ENCODE results near the gene GRID1. TPM values are rescaled to one million over a fixed set of nuclear protein-coding genes. Genes with fewer than 3 reads are reported as not detected.

Gene GRID1
- total RNA-seq, 1 experiment from 2014 or later = 0.07 TPM

GRCh38 chr10:85614981-85615380, 751.6 kb downstream of the GRID1 start:
- no peak overlapping the region for H3K9ac ChIP-seq (ENCODE audit: low read length)
- no peak overlapping the region for H3K4me2 ChIP-seq (ENCODE audit: low read depth, low read length, poor library complexity, severe bottlenecking)

DNA sequence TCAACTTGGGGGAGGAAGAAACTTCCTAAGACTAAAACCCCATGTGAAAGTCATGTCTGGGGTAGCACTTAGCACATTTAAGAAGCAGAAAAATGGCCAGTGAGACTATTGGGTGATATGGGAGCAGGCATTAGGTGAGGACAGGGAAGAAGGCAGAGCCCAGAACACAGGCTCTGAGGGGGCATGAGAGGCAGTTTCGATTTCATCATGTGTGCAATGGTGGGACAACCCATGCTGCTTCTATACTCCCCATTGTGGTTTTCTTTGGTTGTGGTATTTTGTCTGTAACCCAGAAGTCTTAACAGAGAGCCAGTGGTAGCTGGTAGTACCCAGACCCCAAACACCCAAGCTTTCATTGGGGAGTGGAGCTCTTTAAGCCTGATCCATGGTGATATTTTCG, 752.0 kb downstream of the GRID1 start:
- Histone ChIP-seq H3K9me3 (ENCODE audit: low read length) (no peaks in the 10 kb centered on the region), H3K4me1 (ENCODE audit: low read length) (no peaks in the 10 kb centered on the region), H3K27ac (ENCODE audit: low read length) (no peak overlapping the region), H2AFZ (ENCODE audit: low read length) (no peak overlapping the region), H3K9ac (ENCODE audit: low read length) (no peak overlapping the region), H3K4me3 (ENCODE audit: low read length) (no peak overlapping the region), H3K79me2 (ENCODE audit: low read length) (no peaks in the 10 kb centered on the region), H3K36me3 (ENCODE audit: insufficient read depth, low read length) (no peaks in the 10 kb centered on the region), H3K9me2 (replicated peaks; ENCODE audit: insufficient read depth, low read length) (no peaks in the 10 kb centered on the region), H4K20me1 (ENCODE audit: insufficient read depth, low read depth, low read length) (no peaks in the 10 kb centered on the region), H3K27me3 (ENCODE audit: low read length) (no peaks in the 10 kb centered on the region), H3K4me2 (ENCODE audit: low read depth, low read length, poor library complexity, severe bottlenecking) (no peak overlapping the region)
- DNase-seq = no peak

More at GRCh38 chr10:85614981-85615380, 751.6 kb downstream of the GRID1 start:
- Histone ChIP-seq H3K79me2 (ENCODE audit: low read length) (no peaks in the 10 kb centered on the region), H3K9me3 (ENCODE audit: low read length) (no peaks in the 10 kb centered on the region), H2AFZ (ENCODE audit: low read length) (no peak overlapping the region), H3K36me3 (ENCODE audit: insufficient read depth, low read length) (no peaks in the 10 kb centered on the region), H3K27ac (ENCODE audit: low read length) (no peak overlapping the region), H3K4me3 (ENCODE audit: low read length) (no peak overlapping the region), H3K9me2 (replicated peaks; ENCODE audit: insufficient read depth, low read length) (no peaks in the 10 kb centered on the region), H4K20me1 (ENCODE audit: insufficient read depth, low read depth, low read length) (no peaks in the 10 kb centered on the region), H3K4me1 (ENCODE audit: low read length) (no peaks in the 10 kb centered on the region), H3K27me3 (ENCODE audit: low read length) (no peaks in the 10 kb centered on the region)
- DNase-seq = no peak

GRCh38 chr10:85613391-85613790, 753.2 kb downstream of the GRID1 start:
- no peaks in the 10 kb centered on the region for H3K4me1 ChIP-seq (ENCODE audit: low read length)
- H3K9ac ChIP-seq (ENCODE audit: low read length) = no peak overlapping the region
- no peaks in the 10 kb centered on the region for H3K9me2 ChIP-seq (replicated peaks; ENCODE audit: insufficient read depth, low read length)
- H3K9me3 ChIP-seq (ENCODE audit: low read length) = no peaks in the 10 kb centered on the region
- no peak for DNase-seq
- no peak overlapping the region for H3K4me2 ChIP-seq (ENCODE audit: low read depth, low read length, poor library complexity, severe bottlenecking)
- no peaks in the 10 kb centered on the region for H4K20me1 ChIP-seq (ENCODE audit: insufficient read depth, low read depth, low read length)
- no peaks in the 10 kb centered on the region for H3K36me3 ChIP-seq (ENCODE audit: insufficient read depth, low read length)
- no peak overlapping the region for H2AFZ ChIP-seq (ENCODE audit: low read length)
- no peaks in the 10 kb centered on the region for H3K79me2 ChIP-seq (ENCODE audit: low read length)
- no peak overlapping the region for H3K4me3 ChIP-seq (ENCODE audit: low read length)
- no peak overlapping the region for H3K27ac ChIP-seq (ENCODE audit: low read length)
- no peaks in the 10 kb centered on the region for H3K27me3 ChIP-seq (ENCODE audit: low read length)

GRCh38 chr10:85612833-85613232, 753.8 kb downstream of the GRID1 start:
- H3K79me2 ChIP-seq (ENCODE audit: low read length) = no peaks in the 10 kb centered on the region
- no peak overlapping the region for H3K27ac ChIP-seq (ENCODE audit: low read length)
- H4K20me1 ChIP-seq (ENCODE audit: insufficient read depth, low read depth, low read length) = no peaks in the 10 kb centered on the region
- H3K9me2 ChIP-seq (replicated peaks; ENCODE audit: insufficient read depth, low read length) = no peaks in the 10 kb centered on the region
- H3K4me1 ChIP-seq (ENCODE audit: low read length) = no peaks in the 10 kb centered on the region
- no peak overlapping the region for H3K9ac ChIP-seq (ENCODE audit: low read length)
- no peak overlapping the region for H3K4me2 ChIP-seq (ENCODE audit: low read depth, low read length, poor library complexity, severe bottlenecking)
- H3K36me3 ChIP-seq (ENCODE audit: insufficient read depth, low read length) = no peaks in the 10 kb centered on the region
- no peaks in the 10 kb centered on the region for H3K9me3 ChIP-seq (ENCODE audit: low read length)
- H3K27me3 ChIP-seq (ENCODE audit: low read length) = no peaks in the 10 kb centered on the region
- no peak overlapping the region for H2AFZ ChIP-seq (ENCODE audit: low read length)
- DNase-seq = no peak
- H3K4me3 ChIP-seq (ENCODE audit: low read length) = no peak overlapping the region

DNA sequence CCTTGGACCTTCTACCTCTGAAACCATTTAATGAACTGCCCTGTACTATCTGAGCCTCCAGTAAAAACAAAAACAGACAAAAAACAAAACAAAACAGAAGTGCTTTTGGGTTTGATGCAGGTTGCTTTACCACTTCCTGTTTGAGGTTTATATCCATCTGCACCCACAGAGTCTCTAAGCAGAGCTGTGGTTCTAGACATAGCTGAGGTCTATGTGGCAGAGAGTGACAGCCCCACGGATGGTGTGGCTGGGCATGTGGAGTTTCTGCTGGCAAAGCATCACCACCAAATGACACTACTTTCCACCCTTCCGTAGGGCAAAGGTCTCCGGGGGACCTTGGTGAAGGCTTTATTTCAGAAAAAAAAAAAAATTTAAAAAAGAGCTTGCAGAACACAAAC, 754.2 kb downstream of the GRID1 start:
- no peak for DNase-seq
- Histone ChIP-seq H3K4me3 (ENCODE audit: low read length) (no peak overlapping the region), H3K4me2 (ENCODE audit: low read depth, low read length, poor library complexity, severe bottlenecking) (no peak overlapping the region)

DNA sequence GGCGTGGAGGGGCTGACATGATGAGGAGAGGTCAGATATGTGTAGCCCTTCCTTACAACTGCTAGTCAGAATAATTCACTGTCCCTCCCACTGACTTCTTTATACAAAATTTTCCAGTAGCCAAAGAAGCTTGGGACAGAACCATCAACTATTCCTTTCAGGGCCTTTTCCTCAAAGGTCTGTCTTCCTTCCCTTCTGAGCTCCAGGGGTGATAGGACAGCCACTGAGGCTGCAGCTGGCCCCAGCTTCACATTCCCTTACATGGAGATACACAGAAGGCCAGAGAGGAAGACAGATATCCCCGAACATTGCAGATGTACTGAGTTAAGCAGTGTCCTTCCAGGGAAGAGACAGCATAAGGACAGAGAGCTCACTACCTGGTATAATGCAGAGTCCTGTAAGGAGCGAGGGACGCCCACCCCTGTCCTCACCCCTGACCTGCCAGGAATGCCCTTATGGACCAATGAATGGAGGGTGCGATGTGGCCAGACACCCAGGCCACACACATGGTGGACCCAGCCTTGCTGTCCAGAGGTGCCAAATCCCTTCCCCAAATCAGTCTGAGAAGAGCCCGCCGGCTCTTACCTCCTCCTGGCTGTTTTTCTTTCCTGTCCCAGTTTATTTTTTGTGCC, 754.7 kb downstream of the GRID1 start:
- Histone ChIP-seq H3K27me3 (ENCODE audit: low read length) (no peaks in the 10 kb centered on the region), H4K20me1 (ENCODE audit: insufficient read depth, low read depth, low read length) (no peaks in the 10 kb centered on the region), H2AFZ (ENCODE audit: low read length) (no peak overlapping the region), H3K9me2 (replicated peaks; ENCODE audit: insufficient read depth, low read length) (no peaks in the 10 kb centered on the region), H3K9ac (ENCODE audit: low read length) (no peak overlapping the region), H3K4me3 (ENCODE audit: low read length) (no peak overlapping the region), H3K4me2 (ENCODE audit: low read depth, low read length, poor library complexity, severe bottlenecking) (no peak overlapping the region), H3K36me3 (ENCODE audit: insufficient read depth, low read length) (no peaks in the 10 kb centered on the region), H3K27ac (ENCODE audit: low read length) (no peak overlapping the region), H3K4me1 (ENCODE audit: low read length) (no peaks in the 10 kb centered on the region), H3K79me2 (ENCODE audit: low read length) (no peaks in the 10 kb centered on the region), H3K9me3 (ENCODE audit: low read length) (no peaks in the 10 kb centered on the region)
- DNase-seq = no peak

More for the DNA sequence above, 754.2 kb downstream of the GRID1 start:
- Histone ChIP-seq H3K27me3 (ENCODE audit: low read length) (no peaks in the 10 kb centered on the region), H2AFZ (ENCODE audit: low read length) (no peak overlapping the region), H3K79me2 (ENCODE audit: low read length) (no peaks in the 10 kb centered on the region), H3K36me3 (ENCODE audit: insufficient read depth, low read length) (no peaks in the 10 kb centered on the region), H3K27ac (ENCODE audit: low read length) (no peak overlapping the region), H3K9ac (ENCODE audit: low read length) (no peak overlapping the region), H3K9me3 (ENCODE audit: low read length) (no peaks in the 10 kb centered on the region), H3K9me2 (replicated peaks; ENCODE audit: insufficient read depth, low read length) (no peaks in the 10 kb centered on the region), H3K4me1 (ENCODE audit: low read length) (no peaks in the 10 kb centered on the region), H4K20me1 (ENCODE audit: insufficient read depth, low read depth, low read length) (no peaks in the 10 kb centered on the region)

DNA sequence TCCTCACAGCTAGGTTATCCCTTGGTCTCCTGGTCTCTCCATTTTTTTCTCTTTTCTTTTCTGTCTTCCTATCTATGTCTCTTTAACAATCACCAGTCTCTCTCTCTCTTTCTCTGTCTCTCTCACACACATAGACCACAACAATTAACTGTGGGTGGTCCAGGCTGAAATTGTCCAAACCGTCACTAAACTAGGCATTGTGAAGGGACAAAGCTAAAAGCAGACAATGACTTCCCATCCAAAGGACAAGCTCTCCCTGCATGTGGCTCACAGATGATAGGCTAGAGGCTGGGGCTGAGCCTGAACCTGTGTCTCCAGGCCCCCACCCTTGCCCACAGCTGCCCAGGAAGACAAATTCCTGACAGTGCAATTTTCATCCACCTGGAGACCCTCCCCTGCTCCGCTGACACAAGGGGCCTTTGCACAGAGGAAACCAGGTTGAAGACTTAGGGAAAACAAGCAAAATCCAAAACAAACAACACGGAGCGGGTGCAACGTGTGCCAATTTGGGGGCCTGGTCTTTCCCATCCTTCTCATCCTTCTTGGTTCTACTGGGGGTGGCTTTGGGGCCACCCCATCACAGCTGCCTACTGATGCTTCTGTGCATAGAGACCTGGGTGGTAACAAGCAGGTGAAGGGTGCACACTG, 755.4 kb downstream of the GRID1 start:
- Histone ChIP-seq H3K36me3 (ENCODE audit: insufficient read depth, low read length) (no peaks in the 10 kb centered on the region), H3K9ac (ENCODE audit: low read length) (no peak overlapping the region), H3K4me1 (ENCODE audit: low read length) (no peaks in the 10 kb centered on the region), H3K27ac (ENCODE audit: low read length) (no peak overlapping the region), H3K9me3 (ENCODE audit: low read length) (no peaks in the 10 kb centered on the region), H3K4me3 (ENCODE audit: low read length) (no peak overlapping the region), H2AFZ (ENCODE audit: low read length) (no peak overlapping the region), H4K20me1 (ENCODE audit: insufficient read depth, low read depth, low read length) (no peaks in the 10 kb centered on the region), H3K79me2 (ENCODE audit: low read length) (no peaks in the 10 kb centered on the region), H3K27me3 (ENCODE audit: low read length) (no peaks in the 10 kb centered on the region), H3K9me2 (replicated peaks; ENCODE audit: insufficient read depth, low read length) (no peaks in the 10 kb centered on the region), H3K4me2 (ENCODE audit: low read depth, low read length, poor library complexity, severe bottlenecking) (no peak overlapping the region)
- no peak for DNase-seq

GRCh38 chr10:85610381-85611092, 756.1 kb downstream of the GRID1 start:
- H3K9ac ChIP-seq (ENCODE audit: low read length) = no peak overlapping the region
- DNase-seq = no peak
- no peaks in the 10 kb centered on the region for H3K9me2 ChIP-seq (replicated peaks; ENCODE audit: insufficient read depth, low read length)
- no peaks in the 10 kb centered on the region for H3K4me1 ChIP-seq (ENCODE audit: low read length)
- H2AFZ ChIP-seq (ENCODE audit: low read length) = no peak overlapping the region
- H3K36me3 ChIP-seq (ENCODE audit: insufficient read depth, low read length) = no peaks in the 10 kb centered on the region
- H4K20me1 ChIP-seq (ENCODE audit: insufficient read depth, low read depth, low read length) = no peaks in the 10 kb centered on the region
- no peaks in the 10 kb centered on the region for H3K9me3 ChIP-seq (ENCODE audit: low read length)
- no peak overlapping the region for H3K4me2 ChIP-seq (ENCODE audit: low read depth, low read length, poor library complexity, severe bottlenecking)
- H3K4me3 ChIP-seq (ENCODE audit: low read length) = no peak overlapping the region
- no peaks in the 10 kb centered on the region for H3K79me2 ChIP-seq (ENCODE audit: low read length)
- H3K27ac ChIP-seq (ENCODE audit: low read length) = no peak overlapping the region
- H3K27me3 ChIP-seq (ENCODE audit: low read length) = no peaks in the 10 kb centered on the region

All from Karpas-422 (cell line).